Myometrial cell (primary cell): ENCODE measurements around the gene CDC45. TPM values are rescaled to one million over a fixed set of nuclear protein-coding genes. Genes with fewer than 3 reads are reported as not detected.

Source experiments
- total RNA-seq: library from RNA; depleted of rRNA; stranded (reverse); fragments of >200 nt; gene quantifications from 2 replicates; pipeline ENCODE4 v1.2.3, GENCODE V29; 2015

Gene CDC45, protein sequence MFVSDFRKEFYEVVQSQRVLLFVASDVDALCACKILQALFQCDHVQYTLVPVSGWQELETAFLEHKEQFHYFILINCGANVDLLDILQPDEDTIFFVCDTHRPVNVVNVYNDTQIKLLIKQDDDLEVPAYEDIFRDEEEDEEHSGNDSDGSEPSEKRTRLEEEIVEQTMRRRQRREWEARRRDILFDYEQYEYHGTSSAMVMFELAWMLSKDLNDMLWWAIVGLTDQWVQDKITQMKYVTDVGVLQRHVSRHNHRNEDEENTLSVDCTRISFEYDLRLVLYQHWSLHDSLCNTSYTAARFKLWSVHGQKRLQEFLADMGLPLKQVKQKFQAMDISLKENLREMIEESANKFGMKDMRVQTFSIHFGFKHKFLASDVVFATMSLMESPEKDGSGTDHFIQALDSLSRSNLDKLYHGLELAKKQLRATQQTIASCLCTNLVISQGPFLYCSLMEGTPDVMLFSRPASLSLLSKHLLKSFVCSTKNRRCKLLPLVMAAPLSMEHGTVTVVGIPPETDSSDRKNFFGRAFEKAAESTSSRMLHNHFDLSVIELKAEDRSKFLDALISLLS
- total RNA-seq, result 22.2 and 33.2 TPM in 2 replicates

GRCh38 chr22:19479355-19480172 is at the start of gene CDC45:
TSS of gene CDC45 (plus strand) at chr22:19479920. CDS start at chr22:19479969, 49 bp downstream.

GRCh38 chr22:19431649-19432132 is 48.0 kb upstream of the CDC45 start, which contains the start of gene HIRA:
TSS of gene HIRA (minus strand) at chr22:19431733. CDS start at chr22:19431476, 257 bp downstream.

DNA sequence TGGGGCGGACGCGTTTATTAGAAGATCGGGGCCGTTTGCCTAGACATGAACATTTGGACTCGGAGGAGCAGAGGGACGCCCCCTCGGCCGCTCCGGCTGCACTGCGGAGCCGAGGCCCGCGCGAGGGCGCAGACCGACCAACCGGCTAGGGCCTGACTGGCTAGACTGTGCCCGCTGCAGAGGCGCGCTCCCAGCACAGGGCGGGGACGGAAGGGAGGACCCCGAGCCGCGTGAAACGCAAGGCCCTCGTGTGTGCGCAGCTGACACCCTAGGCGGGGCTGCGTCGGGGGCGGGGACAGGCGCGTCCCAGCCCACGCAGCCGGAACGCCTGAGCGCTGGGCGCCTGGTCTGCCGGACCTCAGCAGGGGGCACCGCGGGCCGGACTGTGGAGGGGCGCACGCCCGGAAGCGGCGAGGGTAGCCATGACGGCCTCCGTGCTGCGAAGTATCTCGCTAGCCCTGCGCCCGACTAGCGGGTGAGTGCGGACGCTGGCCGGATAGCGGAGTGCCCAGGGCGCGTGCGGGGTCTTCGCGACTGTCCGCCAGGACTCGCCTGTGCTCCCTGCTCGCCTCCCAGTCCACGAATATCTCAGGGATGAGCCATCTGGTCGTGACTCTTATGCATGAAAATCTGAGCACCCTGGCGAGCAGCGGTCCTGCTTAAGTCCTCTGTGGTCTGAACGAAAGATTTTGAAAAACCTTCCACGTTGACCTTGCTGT is 47.4 kb upstream of the CDC45 start, which contains the start of gene MRPL40:
MRPL40 (plus strand) TSS at position 413 of the 719 bp plus-strand sequence; CDS start at position 423, 10 bp downstream.

GRCh38 chr22:19447330-19448075 is 32.2 kb upstream of the CDC45 start, which contains the start of gene C22orf39:
TSS of gene C22orf39 (minus strand) at chr22:19447711. CDS start at chr22:19447688, 23 bp downstream.

GRCh38 chr22:19478901-19479354 is 792 bp upstream of the CDC45 start, which contains the start of gene UFD1:
TSS of gene UFD1 (minus strand) at chr22:19479193. CDS start at chr22:19479085, 108 bp downstream.

DNA sequence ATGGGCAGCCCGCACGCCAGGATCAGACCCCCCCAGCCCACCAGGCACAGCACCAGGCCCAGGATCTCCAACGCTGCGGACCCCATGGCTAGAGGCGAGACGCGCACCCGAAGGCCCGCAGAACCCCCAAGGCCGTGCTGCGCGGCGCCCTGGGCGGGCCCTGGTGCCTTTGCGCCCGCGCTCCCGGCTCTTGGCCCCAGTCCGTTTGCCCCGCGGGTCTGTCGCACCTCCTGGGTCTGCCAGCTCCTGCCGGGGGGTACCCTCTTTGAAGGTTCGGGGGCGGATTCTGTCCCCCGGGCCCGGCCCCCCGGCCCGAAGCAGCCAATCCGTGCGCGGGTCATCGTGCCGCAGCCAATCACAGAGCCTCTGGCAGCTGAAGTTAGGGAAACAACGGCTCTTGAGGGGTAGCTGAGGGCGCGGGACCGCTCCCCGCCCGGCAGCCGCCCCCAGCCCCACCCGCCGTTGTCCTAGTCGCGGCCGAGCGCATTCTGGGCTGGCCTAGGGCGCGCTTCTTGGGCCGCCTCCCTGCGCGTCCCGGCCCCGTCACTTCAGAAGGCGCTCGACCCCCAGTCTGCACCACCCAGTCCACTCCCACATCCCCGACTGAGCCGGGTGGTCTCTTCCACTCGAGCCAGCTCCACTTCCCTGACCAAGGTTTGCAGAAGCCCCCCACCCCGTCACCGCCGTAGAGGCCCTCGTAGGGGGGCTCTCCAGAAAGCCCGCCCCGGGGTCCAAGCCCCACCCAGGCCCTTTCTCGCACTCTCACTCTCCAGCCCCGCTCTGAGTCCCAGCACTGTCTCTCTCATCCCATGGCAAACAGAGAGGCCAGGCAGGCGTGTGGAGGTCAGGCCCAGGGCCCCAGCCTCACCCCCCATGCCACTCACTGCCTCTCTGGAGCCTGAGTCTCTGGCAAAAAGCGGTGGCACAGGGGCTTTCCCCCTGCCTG is 44.7 kb downstream of the CDC45 start, which contains the start of gene CLDN5:
CLDN5 (minus strand) TSS at position 241 of the 946 bp plus-strand sequence; CDS start at position 86, 155 bp downstream.

Other genes with a start within 250 kb of the CDC45 start
- 6.9 and 8.2 TPM in 2 replicates for gene CLTCL1, start 188.2 kb upstream of the CDC45 start, total RNA-seq
- gene HIRA, start 48.2 kb upstream of the CDC45 start, total RNA-seq, result 17.3 and 20.9 TPM in 2 replicates
- 48.4 and 63.7 TPM in 2 replicates for gene MRPL40, start 47.4 kb upstream of the CDC45 start, total RNA-seq
- 17.4 and 33.4 TPM in 2 replicates for gene C22orf39, start 32.2 kb upstream of the CDC45 start, total RNA-seq
- gene UFD1, start 727 bp upstream of the CDC45 start, total RNA-seq, result 69.6 and 81.9 TPM in 2 replicates
- gene CLDN5, start 44.5 kb downstream of the CDC45 start, total RNA-seq, result 6.4 and 11.2 TPM in 2 replicates
- 16.5 and 26.2 TPM in 2 replicates for gene SEPTIN5, start 234.6 kb downstream of the CDC45 start, total RNA-seq
- gene GP1BB, start 243.6 kb downstream of the CDC45 start, total RNA-seq, result 0.29 and 3.0 TPM in 2 replicates